ENCODE results near the gene STPG3.

STPG3 gene

DNA sequence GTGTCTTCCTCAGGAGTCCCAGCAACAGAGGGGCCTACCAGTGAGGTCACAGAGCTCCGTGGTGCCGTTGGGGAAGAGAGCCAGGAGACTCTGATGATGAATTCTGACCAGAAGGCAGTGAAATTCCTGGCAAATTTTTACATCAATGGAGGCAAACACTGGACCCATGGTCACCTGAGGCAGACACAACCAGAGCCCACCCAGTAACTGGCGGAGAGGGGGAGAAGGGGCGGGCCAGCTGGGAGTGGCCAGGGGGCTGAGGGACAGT is at the start of gene STPG3:
Gene STPG3, plus strand, starts transcription at position 93 of the 268 bp plus-strand sequence. Its CDS starts 1 bp downstream, at position 94.
- no peak for FAIRE-seq

DNA sequence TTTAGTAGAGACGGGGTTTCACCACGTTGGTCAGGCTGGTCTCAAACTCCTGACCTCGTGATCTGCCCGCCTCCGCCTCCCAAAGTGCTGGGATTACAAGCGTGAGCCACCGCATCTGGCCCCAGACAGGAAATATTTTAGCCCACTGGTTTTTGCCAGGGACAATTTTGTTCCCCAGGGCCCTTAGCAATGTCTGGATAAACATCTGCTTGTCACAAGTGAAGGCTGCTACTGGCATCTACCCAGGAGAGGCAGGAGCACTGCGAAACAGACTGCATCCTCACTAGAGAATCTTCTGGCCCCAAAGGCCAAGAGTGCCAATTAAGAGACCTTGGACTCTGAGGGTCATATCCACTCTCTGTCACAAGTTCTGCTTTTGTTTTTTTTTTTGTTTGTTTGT is 48.1 kb upstream of the STPG3 start:
- no peak for FAIRE-seq

DNA sequence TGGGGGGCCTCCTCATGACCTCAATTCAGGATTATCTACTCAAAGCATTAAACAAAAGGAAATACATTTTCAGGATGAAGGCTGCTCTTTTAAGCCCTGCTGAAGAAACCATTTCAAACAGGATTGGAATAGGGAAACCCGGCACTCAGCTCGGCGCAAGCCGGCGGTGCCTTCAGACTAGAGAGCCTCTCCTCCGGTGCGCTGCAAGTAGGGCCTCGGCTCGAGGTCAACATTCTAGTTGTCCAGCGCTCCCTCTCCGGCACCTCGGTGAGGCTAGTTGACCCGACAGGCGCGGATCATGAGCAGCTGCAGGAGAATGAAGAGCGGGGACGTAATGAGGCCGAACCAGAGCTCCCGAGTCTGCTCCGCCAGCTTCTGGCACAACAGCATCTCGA is 46.4 kb upstream of the STPG3 start:
- FAIRE-seq, result no peak

GRCh38 chr9:137205126-137206069 is 45.7 kb upstream of the STPG3 start, which contains the start of the genes NDOR1 and TMEM203:
TSS of gene NDOR1 (plus strand) at chr9:137205700. CDS start at chr9:137205778, 78 bp downstream.
TSS of gene TMEM203 (minus strand) at chr9:137205648. CDS start at chr9:137205414, 234 bp downstream.
- no peak for FAIRE-seq

GRCh38 chr9:137206602-137207001 is 44.5 kb upstream of the STPG3 start:
- no peak for FAIRE-seq

DNA sequence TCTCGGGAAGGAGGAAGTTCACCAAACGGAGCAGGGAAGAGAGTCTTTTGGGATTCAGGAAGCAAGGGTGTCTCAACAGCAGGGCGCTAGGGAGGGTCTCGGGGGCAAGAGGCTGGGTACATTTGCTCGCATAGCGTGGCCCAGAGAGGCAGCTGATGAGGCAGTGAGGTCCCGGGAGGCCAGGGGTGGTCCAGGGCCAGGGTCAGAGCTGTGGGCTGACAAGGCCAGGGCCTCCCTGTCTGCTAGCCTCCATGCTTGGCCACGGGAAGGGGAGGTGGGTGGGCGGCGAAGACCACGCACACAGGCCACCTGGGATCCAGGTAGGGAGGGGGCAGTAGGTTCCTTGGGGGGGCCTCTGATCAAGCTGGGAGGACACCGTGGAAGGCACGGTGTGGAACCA is 39.6 kb upstream of the STPG3 start:
- FAIRE-seq, result no peak

DNA sequence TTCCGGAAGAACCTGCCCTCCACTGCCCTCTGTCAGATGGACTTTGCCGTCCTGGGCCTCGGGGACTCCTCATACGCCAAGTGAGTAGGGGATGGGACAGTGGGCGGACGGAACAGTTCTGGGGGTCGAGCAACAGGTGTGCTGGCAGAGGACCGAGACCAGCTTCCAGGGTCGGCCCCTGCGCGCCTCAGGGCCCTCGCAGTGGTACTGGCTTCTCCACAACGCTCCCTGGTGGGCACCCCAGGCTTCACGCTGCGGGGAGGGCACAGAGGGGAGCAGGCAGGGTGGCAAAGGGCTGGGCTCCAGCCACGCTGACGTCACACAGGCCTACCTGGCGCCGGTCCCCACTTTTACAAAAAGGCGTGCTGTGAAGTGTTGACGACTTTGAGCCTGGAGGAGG is 38.6 kb upstream of the STPG3 start:
- no peak for FAIRE-seq

DNA sequence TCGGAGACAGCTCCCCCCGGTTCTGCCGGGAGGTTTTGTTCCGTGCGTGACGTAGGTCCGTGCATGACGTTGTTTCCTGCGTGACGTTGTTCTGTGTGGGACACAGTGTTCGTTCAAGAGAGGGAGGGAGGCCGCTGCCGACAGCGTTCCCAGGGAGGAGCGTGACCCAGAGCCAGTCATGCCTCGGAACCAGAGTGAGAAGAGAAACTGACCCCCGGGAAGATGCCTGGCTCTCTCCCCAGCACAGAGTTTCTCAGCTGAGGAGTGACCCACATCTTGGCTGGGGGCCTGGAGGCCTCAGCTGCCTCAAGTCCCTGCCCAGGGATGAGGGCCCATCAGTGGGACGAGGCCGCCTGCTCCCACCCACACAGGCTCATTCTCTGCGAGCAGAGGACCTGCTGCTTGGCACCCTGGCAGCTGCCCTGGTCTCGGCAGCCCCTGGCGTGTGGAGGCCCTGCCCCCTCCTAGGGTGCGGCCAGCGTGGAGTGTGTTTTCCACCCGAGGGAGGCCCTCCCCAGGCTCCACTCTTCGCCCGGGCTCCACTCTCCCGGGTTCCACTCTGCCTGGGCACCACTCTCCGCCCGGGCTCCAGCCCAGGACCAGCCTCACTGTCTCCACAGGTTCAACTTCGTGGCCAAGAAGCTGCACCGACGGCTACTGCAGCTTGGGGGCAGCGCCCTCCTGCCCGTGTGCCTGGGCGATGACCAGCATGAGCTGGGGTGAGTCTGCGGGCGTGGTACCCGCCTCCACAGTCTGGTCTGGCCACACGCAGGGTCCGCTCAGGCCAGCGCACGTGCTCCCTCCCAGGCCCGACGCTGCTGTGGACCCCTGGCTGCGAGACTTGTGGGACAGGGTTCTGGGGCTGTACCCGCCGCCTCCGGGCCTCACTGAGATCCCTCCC is 37.7 kb upstream of the STPG3 start:
- no peak for FAIRE-seq

DNA sequence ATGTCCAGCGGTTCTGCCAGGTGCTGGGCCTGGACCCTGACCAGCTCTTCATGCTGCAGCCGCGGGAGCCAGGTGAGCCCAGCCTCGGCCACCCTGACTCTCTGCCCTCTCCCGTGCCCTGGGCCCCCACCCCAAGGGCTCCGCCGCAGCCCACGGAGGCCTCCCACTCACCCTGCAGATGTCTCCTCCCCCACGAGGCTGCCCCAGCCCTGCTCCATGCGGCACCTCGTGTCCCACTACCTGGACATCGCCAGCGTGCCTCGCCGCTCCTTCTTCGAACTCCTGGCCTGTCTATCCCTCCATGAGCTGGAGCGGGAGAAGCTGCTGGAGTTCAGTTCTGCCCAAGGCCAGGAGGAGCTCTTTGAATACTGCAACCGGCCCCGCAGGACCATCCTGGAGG is 36.5 kb upstream of the STPG3 start:
- FAIRE-seq, result no peak

GRCh38 chr9:137215196-137215986 is 35.7 kb upstream of the STPG3 start:
- no peak for FAIRE-seq

GRCh38 chr9:137216188-137216965 is 34.7 kb upstream of the STPG3 start:
- no peak for FAIRE-seq

DNA sequence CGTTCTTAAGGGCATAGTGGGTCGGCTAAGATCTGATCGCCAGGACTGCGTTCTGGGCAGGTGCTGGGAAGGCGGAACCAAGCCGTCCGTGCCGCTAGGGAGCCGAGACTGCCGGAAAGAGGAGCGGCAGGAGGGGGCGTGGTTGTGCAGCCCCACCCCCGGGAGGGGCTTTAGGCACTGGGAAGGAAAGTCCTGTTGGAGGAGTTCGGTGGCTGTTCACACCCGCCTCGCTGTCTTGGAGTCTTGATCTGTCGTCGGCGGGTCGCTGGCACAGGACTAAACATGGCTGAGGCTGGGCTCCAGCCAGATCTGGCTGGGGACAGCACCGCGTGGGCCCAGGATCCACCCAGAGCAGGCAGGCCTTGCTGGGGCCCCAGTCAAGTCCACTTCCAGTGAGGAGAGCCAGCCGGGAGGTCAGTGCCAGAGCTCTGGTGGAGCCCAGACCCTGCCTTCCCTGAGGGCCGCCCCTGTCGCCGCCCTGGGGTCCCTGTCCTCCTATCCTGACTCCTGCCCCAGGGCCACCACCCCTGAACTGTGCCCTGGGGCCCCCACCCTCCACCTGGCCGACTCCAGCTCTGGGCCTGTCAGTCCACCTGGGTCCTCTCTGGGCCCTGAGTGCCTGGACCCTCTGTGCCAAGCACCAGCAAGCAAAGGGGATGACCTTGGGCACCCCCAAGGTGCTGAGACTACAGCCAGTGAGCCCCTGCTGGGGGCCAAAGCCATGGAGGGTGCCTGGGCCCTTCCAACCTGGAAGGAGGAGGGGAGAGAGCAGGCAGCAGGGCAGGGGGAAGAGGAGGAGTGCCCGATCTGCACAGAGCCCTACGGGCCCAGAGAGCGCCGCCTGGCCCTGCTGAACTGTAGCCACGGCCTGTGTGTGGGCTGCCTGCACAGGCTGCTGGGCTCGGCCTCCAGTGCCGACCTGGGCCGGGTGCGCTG is 33.5 kb upstream of the STPG3 start:
- peak; percentile 87 for FAIRE-seq

DNA sequence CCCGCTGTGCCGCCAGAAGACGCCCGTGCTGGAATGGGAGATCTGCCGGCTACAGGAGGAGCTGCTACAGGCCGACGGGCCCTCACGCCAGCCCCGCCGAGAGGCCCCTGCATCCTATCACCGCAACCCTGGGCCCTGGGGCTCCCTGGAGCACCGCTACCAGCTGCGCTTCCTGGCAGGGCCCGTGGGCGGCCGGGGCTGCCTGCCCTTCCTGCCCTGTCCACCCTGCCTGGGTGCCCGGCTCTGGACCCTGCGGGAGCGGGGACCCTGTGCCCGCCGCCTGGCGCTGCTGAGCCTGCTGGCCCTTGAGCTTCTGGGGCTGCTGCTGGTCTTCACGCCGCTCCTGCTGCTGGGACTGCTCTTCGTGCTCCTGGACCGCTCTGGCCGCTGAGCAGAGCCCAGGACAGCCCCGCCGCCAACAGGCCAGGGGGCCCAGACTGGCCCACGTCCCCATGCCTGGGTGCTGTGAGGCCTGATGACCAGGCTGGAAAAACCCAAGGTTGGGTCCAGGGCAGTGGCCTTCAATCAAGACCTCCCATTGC is 32.8 kb upstream of the STPG3 start:
- FAIRE-seq, result no peak

DNA sequence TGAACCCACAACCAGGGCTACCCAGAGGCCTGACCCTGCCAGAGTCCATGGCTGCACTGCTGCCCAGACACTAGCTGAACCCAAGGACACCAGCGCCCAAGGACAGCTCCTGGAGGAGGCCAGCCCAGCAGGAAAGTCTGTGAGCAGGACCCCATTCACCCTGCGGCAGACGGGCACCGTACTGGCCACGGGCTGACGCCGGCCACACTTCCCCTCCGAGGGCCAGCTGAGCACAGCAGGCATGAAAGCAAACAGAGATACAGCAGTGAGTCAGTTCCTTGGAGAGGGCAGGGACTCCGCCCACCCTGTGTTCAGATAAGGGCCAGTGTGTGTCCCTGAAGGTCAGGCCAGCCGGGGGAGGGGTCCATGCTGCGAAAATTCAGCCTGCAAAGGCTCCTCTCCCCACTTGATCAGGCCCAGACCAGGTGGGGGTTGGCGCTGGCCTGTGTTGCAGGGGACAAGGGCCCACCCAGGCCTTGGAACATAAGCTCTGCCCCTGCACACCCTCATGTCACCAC is 32.3 kb upstream of the STPG3 start:
- no peak for FAIRE-seq

DNA sequence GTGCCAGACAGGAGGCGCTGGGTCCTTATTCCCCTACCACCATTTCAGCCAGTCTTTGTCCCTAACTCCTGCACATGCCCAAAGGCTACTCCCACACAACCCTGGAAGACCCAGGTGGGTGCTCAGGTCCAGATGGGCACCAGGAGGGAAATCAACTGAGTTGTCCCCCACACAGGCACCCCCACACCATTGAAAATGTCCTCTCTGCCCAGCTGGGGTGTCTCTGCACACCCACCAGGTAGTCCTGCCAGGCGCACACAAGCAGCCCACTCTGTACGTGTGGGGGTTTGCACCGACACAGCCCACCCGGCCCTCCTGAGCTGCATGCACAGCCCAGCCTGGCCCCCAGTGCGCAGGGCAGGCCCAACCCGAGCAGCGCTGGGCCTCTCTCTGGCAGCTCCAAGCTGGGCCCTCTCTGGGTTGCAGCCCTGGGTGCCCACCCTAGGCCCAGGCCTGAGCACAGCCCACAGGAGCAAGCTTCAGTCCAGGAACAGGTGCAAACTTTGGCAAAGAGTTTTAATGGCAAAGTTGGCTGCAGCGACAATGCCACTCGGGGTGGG is 31.2 kb upstream of the STPG3 start:
- no peak for FAIRE-seq

- FAIRE-seq, result no peak
These were observed 30.6 kb upstream of the STPG3 start for GRCh38 chr9:137220317-137221094.

- FAIRE-seq, result no peak
These were observed 30.0 kb upstream of the STPG3 start for GRCh38 chr9:137221095-137221505.

GRCh38 chr9:137221506-137222111 is 29.5 kb upstream of the STPG3 start:
- FAIRE-seq, result no peak
